GM12892 (cell line): ENCODE measurements around the gene MRPL4.

Experiments used
- POLR2A ChIP-seq: IDR thresholded peaks from 2 replicates; pipeline ENCODE4 v1.6.1; 2011; ENCODE audit warnings: low read depth, low read length, control low read depth
- POLR2AphosphoS5 ChIP-seq: IDR thresholded peaks from 2 replicates; pipeline ENCODE4 v1.6.1; 2011; ENCODE audit warnings: low read depth, low read length, control low read depth
- TAF1 ChIP-seq: IDR thresholded peaks from 2 replicates; pipeline ENCODE4 v1.6.1; 2011; ENCODE audit warnings: low read depth, mild to moderate bottlenecking, control low read depth, low read length, borderline replicate concordance

- no peak for TF ChIP-seq POLR2AphosphoS5
- no peak for TF ChIP-seq POLR2A
- no peak for TF ChIP-seq TAF1
These were observed 39.0 kb downstream of the MRPL4 start for GRCh38 chr19:10290876-10291553.
